K562 (cell line): ENCODE measurements around the gene TM4SF5.

ENCODE experiments used
- ZNF263 ChIP-seq: sonication (generic); formaldehyde crosslinking; IDR thresholded peaks from 2 replicates; pipeline ENCODE4 v1.8.0; 2022; ENCODE audit warnings: mild to moderate bottlenecking, missing genetic modification reagents, borderline replicate concordance
- TF ChIP-seq, protein P1 (sequence below): fragments of 250-450 bp; sonication (Bioruptor Pico); IDR thresholded peaks from 2 replicates; pipeline ENCODE4 v1.9.0; 2021; ENCODE audit warnings: mild to moderate bottlenecking

GRCh38 chr17:4800462-4801196 lies 28.9 kb downstream of the TM4SF5 start:
- TF ChIP-seq ZNF263, result no peak
- TF ChIP-seq, protein P1, sequence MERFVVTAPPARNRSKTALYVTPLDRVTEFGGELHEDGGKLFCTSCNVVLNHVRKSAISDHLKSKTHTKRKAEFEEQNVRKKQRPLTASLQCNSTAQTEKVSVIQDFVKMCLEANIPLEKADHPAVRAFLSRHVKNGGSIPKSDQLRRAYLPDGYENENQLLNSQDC (CRISPR knock-in tag), result no peak
